ENCODE measurements around the gene LDHD.

- TF ChIP-seq POLR2AphosphoS5 (IDR thresholded peaks at IDR 0.05) (no peak), CTCF (IDR thresholded peaks at IDR 0.05) (no peak), POLR2A (IDR thresholded peaks at IDR 0.05) (no peak), EP300 (IDR thresholded peaks at IDR 0.05) (no peak)
Observed at GRCh38 chr16:75079346-75079926, 37.1 kb downstream of the LDHD start.

Data from upper lobe of left lung (tissue), 4 donors.